DMS153 (cell line): ENCODE measurements around the gene DCPS.
"Not testable (repeated sequence)": the region's sequence is repeated elsewhere in the genome, so short reads cannot be mapped to it uniquely, and the experiment has no call there.

Experiments
- DNase-seq: peaks from one replicate; lab custom pipeline; 2025; lab: John Stamatoyannopoulos, UW

DCPS gene

DNA sequence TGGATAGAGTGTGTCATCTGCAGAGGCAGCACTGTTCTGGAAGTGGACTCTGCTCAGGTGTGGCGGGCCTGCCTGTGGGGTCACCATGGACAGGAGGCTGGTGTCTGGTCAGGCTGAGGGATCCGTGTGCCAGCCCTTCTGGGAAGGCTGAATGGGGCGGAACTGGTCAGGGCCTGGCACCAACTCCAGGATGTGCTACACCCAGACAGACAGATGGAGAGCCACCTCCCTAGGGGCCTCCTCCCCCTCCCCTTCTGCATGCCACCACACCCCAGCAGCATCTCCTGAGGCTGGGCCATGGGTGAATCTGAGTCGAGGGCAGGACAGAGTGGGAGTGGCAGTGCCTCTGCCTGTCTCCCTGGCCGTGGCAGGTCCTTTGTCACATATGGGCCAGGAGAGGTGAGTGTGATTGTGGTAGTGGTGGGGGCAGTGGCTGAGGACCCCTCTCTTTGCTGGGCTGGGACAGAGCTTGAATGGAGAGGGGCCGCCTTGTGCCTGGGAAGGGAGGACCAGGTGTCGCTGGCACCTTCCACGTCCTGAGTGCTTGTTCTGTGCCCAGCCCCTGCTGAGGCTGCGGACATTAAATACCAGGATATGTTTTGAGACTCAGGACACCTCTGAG is 80.7 kb downstream of the DCPS start:
- DNase-seq = no peak

- DNase-seq = no peak
Measured at GRCh38 chr11:126385991-126386728, 82.3 kb downstream of the DCPS start.

DNA sequence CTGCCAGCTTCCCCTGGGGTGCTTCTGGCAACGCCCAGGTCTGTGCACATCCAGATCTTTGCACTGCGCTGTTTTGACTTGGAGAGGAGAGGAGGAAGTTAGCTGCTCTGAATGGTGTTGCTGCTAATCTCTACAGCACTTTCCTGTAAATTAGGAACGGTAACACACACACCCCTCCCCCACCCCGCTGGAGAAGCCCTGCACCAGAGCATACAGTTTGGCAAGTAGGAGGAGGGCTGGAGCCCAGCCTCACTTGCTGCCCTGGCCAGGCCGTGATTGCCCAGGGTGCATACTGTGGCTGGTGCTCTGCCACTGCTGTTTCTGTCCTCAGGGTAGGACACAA is 82.8 kb downstream of the DCPS start:
- peak; percentile 86 for DNase-seq

GRCh38 chr11:126387857-126388256 is 84.0 kb downstream of the DCPS start:
- no peak for DNase-seq

DNA sequence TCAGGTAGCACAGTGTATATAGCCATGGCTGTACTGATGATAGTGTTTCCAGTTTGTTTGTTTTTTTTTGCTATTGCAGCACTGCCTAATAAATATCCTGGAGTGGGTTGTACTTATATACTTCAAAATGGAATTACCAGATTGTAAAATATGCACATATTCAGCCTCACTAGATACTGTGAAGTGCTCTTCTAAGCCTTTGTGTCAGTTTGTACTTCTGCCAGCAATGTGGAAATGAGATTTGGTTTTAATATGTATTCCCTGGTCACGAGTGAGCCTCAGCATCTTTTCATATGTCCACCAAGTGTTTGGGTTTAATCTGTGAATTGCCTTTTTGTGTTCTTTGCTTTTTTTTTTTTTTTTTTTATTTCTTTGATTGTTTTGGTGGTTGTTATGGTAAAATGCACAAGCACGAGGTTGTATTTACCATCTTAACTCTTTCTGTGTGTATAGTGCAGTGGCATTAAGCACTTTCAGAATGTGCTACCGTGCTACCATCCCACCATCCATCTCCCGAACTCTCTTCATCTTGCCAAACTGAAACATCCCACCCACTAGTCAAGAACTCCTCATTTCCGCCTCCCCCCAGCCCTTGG is 86.5 kb downstream of the DCPS start:
- DNase-seq = no peak

GRCh38 chr11:126391286-126391954 is 87.6 kb downstream of the DCPS start:
- no peak for DNase-seq

DNA sequence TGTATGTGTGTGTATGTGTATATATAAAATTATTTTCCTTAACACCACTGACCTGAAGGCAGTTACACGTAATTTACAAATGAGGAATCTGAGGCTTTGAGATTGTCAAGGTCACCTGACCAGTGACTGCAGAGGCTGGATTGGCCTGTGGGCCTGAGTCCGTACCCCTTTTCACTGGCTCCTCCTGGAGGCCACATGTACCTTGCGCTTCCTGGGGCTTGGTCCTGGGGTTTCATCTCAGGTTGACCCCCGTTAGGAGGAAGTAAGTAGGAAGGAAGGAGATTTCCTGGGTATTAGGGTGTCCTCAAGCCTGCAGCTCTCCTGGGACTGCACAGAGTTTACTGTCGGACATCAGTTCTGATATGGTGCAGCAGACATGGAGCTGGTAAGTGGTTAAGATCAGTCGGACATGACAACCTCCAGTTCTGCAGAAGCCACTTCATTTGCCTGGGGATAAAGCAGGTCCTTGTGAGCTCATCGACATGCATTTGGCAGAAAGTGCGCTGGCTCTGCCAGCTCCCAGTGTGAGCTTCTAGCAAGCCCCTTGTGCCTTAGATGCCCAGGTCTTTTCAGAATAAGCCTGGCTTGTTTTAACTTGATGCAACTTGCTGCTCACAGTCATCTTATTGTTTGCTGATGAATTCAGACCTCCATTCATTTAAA is 88.2 kb downstream of the DCPS start:
- DNase-seq = no peak

- no peak for DNase-seq
Measured at GRCh38 chr11:126392633-126393013, 88.8 kb downstream of the DCPS start.

GRCh38 chr11:126393143-126393542 is 89.3 kb downstream of the DCPS start:
- no peak for DNase-seq

DNA sequence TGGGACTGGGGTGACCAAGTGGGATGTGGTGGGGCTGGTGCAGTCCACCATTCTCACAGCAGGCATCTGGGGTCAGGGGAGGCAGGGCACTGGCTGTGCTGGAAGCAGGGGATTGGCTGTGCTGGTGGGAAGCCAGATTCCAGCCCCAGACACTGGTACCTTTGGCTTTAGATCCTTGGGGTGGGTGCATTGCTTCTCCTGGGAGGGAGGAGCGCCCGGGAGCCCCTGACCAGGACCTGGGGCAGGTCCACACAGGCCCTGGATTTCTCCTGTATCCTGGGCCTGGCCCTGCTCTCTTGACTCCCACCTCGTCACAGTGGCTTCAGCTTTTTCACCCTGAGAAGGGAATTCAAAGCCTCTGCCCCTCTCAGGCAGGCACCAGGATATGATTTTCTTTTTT is 90.2 kb downstream of the DCPS start:
- DNase-seq = no peak

GRCh38 chr11:126394634-126395072 is 90.8 kb downstream of the DCPS start:
- DNase-seq = not testable (repeated sequence)
